Middle frontal gyrus (tissue), 1 donor: ENCODE data around the gene RPL10.

ENCODE experiments used
- DNase-seq: peaks from one replicate; pipeline ENCODE4 v3.0.0-alpha.2; 2015; ENCODE audit warnings: low spot score; ENCODE audit errors: extremely low spot score

Gene RPL10

GRCh38 chrX:154401045-154401799, 3.0 kb downstream of the RPL10 start:
- DNase-seq = no peak

- no peak for DNase-seq
Measured at GRCh38 chrX:154401918-154402621, 3.9 kb downstream of the RPL10 start.

- no peak for DNase-seq
Measured at GRCh38 chrX:154402622-154403127, 4.5 kb downstream of the RPL10 start.

- DNase-seq = no peak
Measured at GRCh38 chrX:154403192-154403591, 5.0 kb downstream of the RPL10 start.

GRCh38 chrX:154403858-154404257, 5.7 kb downstream of the RPL10 start:
- no peak for DNase-seq

- DNase-seq = no peak
Measured at GRCh38 chrX:154404625-154405192, 6.5 kb downstream of the RPL10 start.

- DNase-seq = no peak
Measured at GRCh38 chrX:154408659-154409221, 10.6 kb downstream of the RPL10 start.

- no peak for DNase-seq
Measured at GRCh38 chrX:154409222-154409871, 11.2 kb downstream of the RPL10 start, which contains the start of gene DNASE1L1. DNASE1L1 (minus strand) TSS chrX:154409254; CDS start chrX:154405568, 3,686 bp downstream.

GRCh38 chrX:154411981-154412340, 13.8 kb downstream of the RPL10 start:
- DNase-seq = no peak

- no peak for DNase-seq
Measured at GRCh38 chrX:154412468-154412867, 14.3 kb downstream of the RPL10 start.

GRCh38 chrX:154413142-154413541, 15.0 kb downstream of the RPL10 start:
- no peak for DNase-seq

- no peak for DNase-seq
Measured at GRCh38 chrX:154417157-154417556, 19.0 kb downstream of the RPL10 start.

GRCh38 chrX:154419189-154419588, 21.0 kb downstream of the RPL10 start:
- DNase-seq = no peak

- DNase-seq = no peak
Measured at GRCh38 chrX:154419688-154420401, 21.7 kb downstream of the RPL10 start.

- DNase-seq = no peak
Measured at GRCh38 chrX:154420402-154420756, 22.2 kb downstream of the RPL10 start.

GRCh38 chrX:154426916-154427770, 29.0 kb downstream of the RPL10 start:
- no peak for DNase-seq

- peak; percentile 75 for DNase-seq
Measured at GRCh38 chrX:154428176-154429171, 30.3 kb downstream of the RPL10 start, which contains the start of gene ATP6AP1. ATP6AP1 (plus strand) TSS chrX:154428677; CDS start chrX:154428693, 16 bp downstream.

- no peak for DNase-seq
Measured at GRCh38 chrX:154429711-154430110, 31.5 kb downstream of the RPL10 start.

GRCh38 chrX:154430479-154430878, 32.3 kb downstream of the RPL10 start:
- DNase-seq = no peak
